HepG2 (cell line): ENCODE data around the gene CDK9. TPM values are rescaled to one million over a fixed set of nuclear protein-coding genes. Genes with fewer than 3 reads are reported as not detected.

Source experiments
- ATAC-seq: fragments of 200-7000 bp; cut with Tn5 transposase; 3 replicates; pipeline ENCODE4 v1.9.1; 2020; ENCODE audit warnings: mild to moderate bottlenecking, moderate library complexity
- BruUV-seq: library from RNA; stranded (reverse); fragments of 400-500 nt; replicated peaks from 2 replicates; lab custom pipeline; 2021; lab: Mats Ljungman, UMichigan
- CTCF ChIA-PET: fragments of 300-600 bp; formaldehyde crosslinking; extraction: SDS; loops from one replicate; lab custom pipeline; 2021; ENCODE audit warnings: low total read pairs, inconsistent platforms, low intra/inter-chr PET ratio; lab: Yijun Ruan, JAX
- POLR2A ChIA-PET: fragments of 350-600 bp; sonication (Branson Sonifier 250); formaldehyde crosslinking; loops from one replicate; lab custom pipeline; 2020; ENCODE audit warnings: antibody characterized with exemption, inconsistent platforms; lab: Yijun Ruan, JAX
- DNase-seq: peaks from one replicate; pipeline ENCODE4 v3.0.0-alpha.2; 2015; ENCODE audit warnings: low spot score
- FAIRE-seq: peaks from 3 replicates; lab custom pipeline; 2011; peaks lifted over from hg19 to GRCh38; lab: Jason Lieb, UNC
- H2AFZ ChIP-seq: one replicate; pipeline ENCODE4 v1.6.1; 2011; ENCODE audit warnings: low read length, inconsistent platforms
- H3K27ac ChIP-seq: fragments of 300-600 bp; 3 replicates; pipeline ENCODE4 v1.8.0; 2011; ENCODE audit warnings: mixed run types, mild to moderate bottlenecking, mixed read lengths, low read length, inconsistent platforms; ENCODE audit not compliant: insufficient read depth; ENCODE audit errors: extremely low read length
- H3K27me3 ChIP-seq, 2 experiments: fragments of 200-600 bp in 1 of 2; 2 replicates in 1 of 2; 3 replicates in 1 of 2; pipeline versions ENCODE4 v1.6.0 to v1.8.0; 2011; ENCODE audit warnings: low read length in 2 of 2, mild to moderate bottlenecking in 2 of 2, moderate library complexity in 2 of 2, inconsistent platforms in 1 of 2; ENCODE audit not compliant: insufficient read depth in 2 of 2, control insufficient read depth in 1 of 2
- H3K36me3 ChIP-seq, 2 experiments: fragments of 200-600 bp in 1 of 2; replicated peaks in 1 of 2; 2 replicates in 1 of 2; 3 replicates in 1 of 2; pipeline versions ENCODE4 v1.5.1 to v1.8.0; 2011; ENCODE audit warnings: low read length in 2 of 2, inconsistent platforms in 1 of 2; ENCODE audit not compliant: insufficient read depth in 2 of 2, control insufficient read depth in 1 of 2
- H3K4me1 ChIP-seq: 2 replicates; pipeline ENCODE4 v1.5.1; 2012; ENCODE audit warnings: low read length, inconsistent platforms; ENCODE audit not compliant: insufficient read depth
- H3K4me2 ChIP-seq: 2 replicates; pipeline ENCODE4 v1.6.0; 2011; ENCODE audit warnings: low read depth, low read length, inconsistent platforms
- H3K4me3 ChIP-seq, 3 experiments: fragments of 200-600 bp in 1 of 3; sonication (generic), shearing (Covaris generic) in 1 of 3; replicated peaks in 1 of 3; 2 replicates each; pipeline ENCODE4 v1.5.1; 2011 to 2016; ENCODE audit warnings: low read length in 3 of 3, inconsistent platforms in 2 of 3, low read depth in 2 of 3, mild to moderate bottlenecking in 2 of 3, control low read depth in 1 of 3, mixed read lengths in 1 of 3; ENCODE audit not compliant: insufficient read depth in 1 of 3
- H3K79me2 ChIP-seq: one replicate; pipeline ENCODE4 v1.6.1; 2011; ENCODE audit warnings: low read length, inconsistent platforms; ENCODE audit not compliant: insufficient read depth
- H3K9ac ChIP-seq: 2 replicates; pipeline ENCODE4 v1.6.0; 2011; ENCODE audit warnings: mild to moderate bottlenecking, low read depth, low read length, inconsistent platforms; ENCODE audit not compliant: insufficient read depth
- H3K9me3 ChIP-seq: 2 replicates; pipeline ENCODE4 v1.5.1; 2012; ENCODE audit warnings: mild to moderate bottlenecking, low read length
- H4K20me1 ChIP-seq: 2 replicates; pipeline ENCODE4 v1.6.0; 2011; ENCODE audit warnings: inconsistent platforms, mild to moderate bottlenecking, low read length, moderate library complexity; ENCODE audit not compliant: insufficient read depth
- ASH2L ChIP-seq: fragments of 300-600, 200-600 bp; sonication (generic); IDR thresholded peaks from 2 replicates; pipeline ENCODE4 v1.7.0; 2017; ENCODE audit warnings: low read depth, mild to moderate bottlenecking, moderate library complexity, mixed read lengths, low read length; ENCODE audit not compliant: insufficient read length
- BORCS8-MEF2B ChIP-seq: sonication (generic); formaldehyde crosslinking; IDR thresholded peaks from 2 replicates; pipeline ENCODE4 v1.8.0; 2022; ENCODE audit warnings: mild to moderate bottlenecking, missing genetic modification reagents
- FOXK2 ChIP-seq: fragments of 450-650 bp; IDR thresholded peaks from 2 replicates; pipeline ENCODE4 v1.6.1; 2016
- FOXP1 ChIP-seq, 2 experiments: fragments of 450-650 bp in 1 of 2; IDR thresholded peaks; 2 replicates each; pipeline ENCODE4 v1.6.1; 2017 to 2018; ENCODE audit warnings: antibody characterized with exemption in 1 of 2
- GFI1 ChIP-seq: sonication (generic); formaldehyde crosslinking; IDR thresholded peaks from 2 replicates; pipeline ENCODE4 v1.5.0; 2020; ENCODE audit warnings: missing genetic modification reagents, mild to moderate bottlenecking, borderline replicate concordance
- KDM5A ChIP-seq: fragments of 200-600 bp; sonication (generic); IDR thresholded peaks from 2 replicates; pipeline ENCODE4 v1.7.0; 2018; ENCODE audit warnings: antibody characterized with exemption, mild to moderate bottlenecking, low read length, borderline replicate concordance
- MEIS2 ChIP-seq: sonication (generic); formaldehyde crosslinking; IDR thresholded peaks from 2 replicates; pipeline ENCODE4 v1.9.0; 2021; ENCODE audit warnings: mild to moderate bottlenecking, missing genetic modification reagents
- YEATS4 ChIP-seq: sonication (generic); formaldehyde crosslinking; IDR thresholded peaks from 2 replicates; pipeline ENCODE4 v1.4.0; 2020; ENCODE audit warnings: missing genetic modification reagents, borderline replicate concordance
- ZNF143 ChIP-seq: sonication (generic); formaldehyde crosslinking; IDR thresholded peaks from 2 replicates; pipeline ENCODE4 v1.4.0; 2020; ENCODE audit warnings: missing genetic modification reagents
- ZNF598 ChIP-seq: sonication (generic); formaldehyde crosslinking; IDR thresholded peaks from 2 replicates; pipeline ENCODE4 v1.5.1; 2020; ENCODE audit warnings: mild to moderate bottlenecking, missing genetic modification reagents, borderline replicate concordance
- ZNF703 ChIP-seq: sonication (generic); formaldehyde crosslinking; IDR thresholded peaks from 2 replicates; pipeline ENCODE4 v1.5.1; 2020; ENCODE audit warnings: missing genetic modification reagents, mild to moderate bottlenecking, moderate library complexity, borderline replicate concordance
- ZNF740 ChIP-seq: sonication (generic); formaldehyde crosslinking; IDR thresholded peaks from 2 replicates; pipeline ENCODE4 v1.4.0; 2020; ENCODE audit warnings: missing genetic modification reagents
- ZNF75D ChIP-seq: sonication (generic); formaldehyde crosslinking; IDR thresholded peaks from 2 replicates; pipeline ENCODE4 v1.8.1; 2023; ENCODE audit warnings: missing genetic modification reagents, mild to moderate bottlenecking, borderline replicate concordance
- ZNF788 ChIP-seq: sonication (generic); formaldehyde crosslinking; IDR thresholded peaks from 2 replicates; pipeline ENCODE4 v1.5.0; 2020; ENCODE audit warnings: mild to moderate bottlenecking, missing genetic modification reagents, borderline replicate concordance
- WGBS: methylation state at CpG from one replicate; pipeline ENCODE4 v1.1.6; 2017; ENCODE audit warnings: low lambda C conversion rate; 5-methylcytosine and 5-hydroxymethylcytosine counted together
- in situ Hi-C: cut with HindIII; loops from 2 replicates; pipeline ENCODE4 v1.10.0; 2017; ENCODE audit warnings: low pct_unique_long_range_greater_than_20kb; ENCODE audit not compliant: extremely low pct_ligation_motif_present
- intact Hi-C: fragments of 100-400 bp; cut with micrococcal nuclease; formaldehyde crosslinking; loops from one replicate; pipeline ENCODE4 v1.10.0; 2022; ENCODE audit not compliant: unreplicated experiment
- polyA plus RNA-seq, 8 experiments: library from polyadenylated mRNA; depleted of rRNA in 3 of 8; stranded (reverse) in 7 of 8; unstranded in 1 of 8; fragments of >200 nt; fragmentation: Illumina TruSeq in 4 of 8; extraction: Trizol in 4 of 8; gene quantifications; 2 replicates each; pipeline versions ENCODE4 v1.2.1 to v1.2.3, GENCODE V29; 2011 to 2016; ENCODE audit warnings: low read depth in 4 of 8, missing spikeins in 1 of 8, mixed read lengths in 1 of 8; ENCODE audit not compliant: insufficient read depth in 1 of 8
- total RNA-seq, 5 experiments: library from RNA; depleted of rRNA; stranded (reverse); fragments of >200 nt; fragmentation: Illumina TruSeq; extraction: Trizol; gene quantifications; 2 replicates each; pipeline ENCODE4 v1.2.3, GENCODE V29; 2016; ENCODE audit warnings: low read depth in 1 of 5
- TF ChIP-seq, protein P1 (sequence below): sonication (generic); formaldehyde crosslinking; IDR thresholded peaks from 2 replicates; pipeline ENCODE4 v1.8.0; 2022; ENCODE audit warnings: low read depth, missing genetic modification reagents

Gene CDK9
- total and polyA plus RNA-seq, 2 of the 13 experiments (the other 11 are each of a cell fraction or from before 2014, with no cell fraction given) = 16.8 to 21.5 TPM

DNA sequence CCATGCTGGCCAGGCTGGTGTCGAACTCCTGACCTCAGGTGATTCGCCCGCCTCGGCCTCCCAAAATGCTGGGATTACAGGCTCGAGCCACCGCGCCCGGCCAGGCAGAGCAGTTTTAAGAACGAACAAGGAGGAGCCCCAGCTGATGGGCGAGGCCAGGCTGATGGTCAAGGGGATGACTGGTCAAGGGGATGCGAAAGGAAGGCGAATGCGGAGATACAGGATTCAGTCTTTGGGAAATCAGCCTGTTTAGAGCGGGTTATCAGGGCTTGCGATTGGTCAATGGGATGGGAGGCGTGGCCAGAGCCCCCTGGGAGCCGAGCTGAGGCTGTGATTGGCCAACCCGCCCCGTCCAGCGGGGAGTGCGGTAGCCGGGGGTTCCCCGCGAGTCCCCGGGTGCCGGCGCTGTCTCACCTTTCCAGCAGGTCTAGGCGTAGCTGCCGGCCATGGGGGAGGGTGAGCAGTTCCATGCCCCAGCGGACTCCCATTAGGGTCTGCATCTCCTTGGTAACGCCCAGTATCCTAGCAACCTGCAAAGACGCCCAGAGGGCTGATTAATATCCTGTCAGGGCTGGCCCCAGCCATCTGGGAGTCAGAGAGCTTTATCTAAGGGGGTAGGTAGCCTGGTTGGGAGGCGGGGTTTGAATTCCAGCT is 43.3 kb upstream of the CDK9 start:
- ChIA-PET POLR2A (no interaction called here), CTCF (no interaction called here)
- in situ Hi-C loops = no loop called here
- ATAC-seq = peak; percentile 9; the same call in 1 of the 3 replicates
- no peak for TF ChIP-seq ZNF598 (CRISPR knock-in tag)
- TF ChIP-seq KDM5A = no peak
- WGBS = 41% methylated on average over 30 of the region's 33 CpGs
- Histone ChIP-seq H3K4me1 (peaks cover 22% of the 10 kb centered on the region), H2AFZ (no peak overlapping the region), H3K9me3 (no peaks in the 10 kb centered on the region), H3K4me3 (no peak overlapping the region), H3K27ac (no peak overlapping the region), H3K9ac (no peak overlapping the region), H3K27me3 (peaks cover 5 to 55% of the 10 kb centered on the region in 2 experiments; a peak in 4 of 5 replicates), H3K4me2 (no peak overlapping the region), H3K79me2 (no peaks in the 10 kb centered on the region), H4K20me1 (no peaks in the 10 kb centered on the region), H3K36me3 (no peaks in the 10 kb centered on the region)
- DNase-seq = no peak
- intact Hi-C loops = no loop called here
- no peak for FAIRE-seq
- no TSS peak for BruUV-seq

- intact Hi-C loops = no loop called here
- POLR2A ChIA-PET = no interaction called here
- 5% methylated on average over 7 of the region's 19 CpGs for WGBS
- TF ChIP-seq BORCS8-MEF2B (CRISPR knock-in tag) (no peak), GFI1 (CRISPR knock-in tag) (no peak), ASH2L (no peak), MEIS2 (CRISPR knock-in tag) (no peak), ZNF740 (no peak), FOXK2 (no peak), ZNF788 (CRISPR knock-in tag) (no peak), YEATS4 (CRISPR knock-in tag) (no peak), ZNF143 (CRISPR knock-in tag) (no peak), ZNF703 (no peak), ZNF75D (CRISPR knock-in tag) (no peak), FOXP1 (IDR thresholded peaks at IDR 0.05) (no peak), FOXP1 (CRISPR knock-in tag; IDR thresholded peaks at IDR 0.05) (no peak)
- TF ChIP-seq, protein P1, sequence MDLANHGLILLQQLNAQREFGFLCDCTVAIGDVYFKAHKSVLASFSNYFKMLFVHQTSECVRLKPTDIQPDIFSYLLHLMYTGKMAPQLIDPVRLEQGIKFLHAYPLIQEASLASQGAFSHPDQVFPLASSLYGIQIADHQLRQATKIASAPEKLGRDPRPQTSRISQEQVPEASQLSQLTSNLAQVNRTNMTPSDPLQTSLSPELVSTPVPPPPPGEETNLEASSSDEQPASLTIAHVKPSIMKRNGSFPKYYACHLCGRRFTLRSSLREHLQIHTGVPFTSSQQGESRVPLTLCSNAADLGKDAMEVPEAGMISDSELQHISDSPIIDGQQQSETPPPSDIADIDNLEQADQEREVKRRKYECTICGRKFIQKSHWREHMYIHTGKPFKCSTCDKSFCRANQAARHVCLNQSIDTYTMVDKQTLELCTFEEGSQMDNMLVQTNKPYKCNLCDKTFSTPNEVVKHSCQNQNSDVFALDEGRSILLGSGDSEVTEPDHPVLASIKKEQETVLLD = no peak
Measured at GRCh38 chr9:127744398-127745110, 41.3 kb upstream of the CDK9 start.

More at GRCh38 chr9:127744398-127745110, 41.3 kb upstream of the CDK9 start:
- Histone ChIP-seq H3K4me2 (no peak overlapping the region), H3K9ac (no peak overlapping the region), H3K36me3 (no peaks in the 10 kb centered on the region), H3K27me3 (peaks cover 4 to 53% of the 10 kb centered on the region in 2 experiments; a peak in 4 of 5 replicates), H3K9me3 (no peaks in the 10 kb centered on the region), H3K4me3 (no peak overlapping the region), H3K79me2 (no peaks in the 10 kb centered on the region), H4K20me1 (no peaks in the 10 kb centered on the region), H3K4me1 (peaks cover 21% of the 10 kb centered on the region), H3K27ac (no peak overlapping the region), H2AFZ (no peak overlapping the region)
- no TSS peak for BruUV-seq
- in situ Hi-C loops = no loop called here
- DNase-seq = no peak
- CTCF ChIA-PET = no interaction called here
- FAIRE-seq = no peak
- no peak for ATAC-seq
